Measurements from ENCODE around the gene GLRX3. TPM values are rescaled to one million over a fixed set of nuclear protein-coding genes. Genes with fewer than 3 reads are reported as not detected.

GLRX3 gene
- total RNA-seq, 1 donor from 2014 or later, result 41.3 TPM

GRCh38 chr10:130128922-130129321 lies 7.3 kb upstream of the GLRX3 start:
- no peaks in the 10 kb centered on the region for H3K27me3 ChIP-seq
- no peak overlapping the region for H3K27ac ChIP-seq
- H3K4me3 ChIP-seq, result peak overlapping the region in 1 of 2 donors; percentile 21
- H3K4me1 ChIP-seq, result peaks cover 13% of the 10 kb centered on the region
- H3K9me3 ChIP-seq, result no peaks in the 10 kb centered on the region
- no peaks in the 10 kb centered on the region for H3K36me3 ChIP-seq
- intact Hi-C loops (cut with DNase I), result no loop called here
- no peak for DNase-seq (ENCODE audit: extremely low spot score in 2 of 2)
- TF ChIP-seq CTCF (IDR thresholded peaks at IDR 0.05) (no peak), POLR2A (IDR thresholded peaks at IDR 0.05) (no peak), POLR2AphosphoS5 (IDR thresholded peaks at IDR 0.05; ENCODE audit: insufficient read depth in 1 of 2, low read depth in 1 of 2) (no peak)

- TF ChIP-seq POLR2AphosphoS5 (IDR thresholded peaks at IDR 0.05; ENCODE audit: insufficient read depth in 1 of 2, low read depth in 1 of 2) (no peak), CTCF (IDR thresholded peaks at IDR 0.05) (no peak), POLR2A (IDR thresholded peaks at IDR 0.05) (no peak)
- no peak for DNase-seq (ENCODE audit: extremely low spot score in 2 of 2)
- H3K4me3 ChIP-seq, result peak overlapping the region; percentile 79 to 100
- peak overlapping the region; percentile 86 for H3K27ac ChIP-seq
- H3K4me1 ChIP-seq, result peaks cover 47% of the 10 kb centered on the region
- H3K36me3 ChIP-seq, result no peaks in the 10 kb centered on the region
- H3K9me3 ChIP-seq, result no peaks in the 10 kb centered on the region
- H3K27me3 ChIP-seq, result no peaks in the 10 kb centered on the region
- intact Hi-C loops (cut with DNase I), result no loop called here
These were observed 440 bp upstream of the GLRX3 start for GRCh38 chr10:130135676-130136225.

GRCh38 chr10:130137090-130137448 lies 878 bp downstream of the GLRX3 start:
- Histone ChIP-seq H3K4me3 (peak overlapping the region; percentile 79 to 100), H3K9me3 (no peaks in the 10 kb centered on the region), H3K4me1 (peaks cover 57% of the 10 kb centered on the region), H3K27me3 (no peaks in the 10 kb centered on the region), H3K27ac (peak overlapping the region; percentile 86), H3K36me3 (no peaks in the 10 kb centered on the region)
- TF ChIP-seq POLR2A (IDR thresholded peaks at IDR 0.05), result no peak
- no peak for TF ChIP-seq POLR2AphosphoS5 (IDR thresholded peaks at IDR 0.05; ENCODE audit: insufficient read depth in 1 of 2, low read depth in 1 of 2)
- no peak for TF ChIP-seq CTCF (IDR thresholded peaks at IDR 0.05)
- intact Hi-C loops (cut with DNase I), result no loop called here
- no peak for DNase-seq (ENCODE audit: extremely low spot score in 2 of 2)

GRCh38 chr10:130137659-130138478 lies 1.7 kb downstream of the GLRX3 start:
- H3K4me3 ChIP-seq, result peak overlapping the region; percentile 79 to 100
- no peak for TF ChIP-seq POLR2A (IDR thresholded peaks at IDR 0.05)
- TF ChIP-seq CTCF (IDR thresholded peaks at IDR 0.05), result no peak
- no peak for TF ChIP-seq POLR2AphosphoS5 (IDR thresholded peaks at IDR 0.05; ENCODE audit: insufficient read depth in 1 of 2, low read depth in 1 of 2)
- intact Hi-C loops (cut with DNase I), result no loop called here
- no peaks in the 10 kb centered on the region for H3K9me3 ChIP-seq
- H3K36me3 ChIP-seq, result no peaks in the 10 kb centered on the region
- no peak for DNase-seq (ENCODE audit: extremely low spot score in 2 of 2)
- H3K27ac ChIP-seq, result no peak overlapping the region
- no peaks in the 10 kb centered on the region for H3K27me3 ChIP-seq
- peaks cover 65% of the 10 kb centered on the region for H3K4me1 ChIP-seq

- H3K4me1 ChIP-seq, result peaks cover 66% of the 10 kb centered on the region
- no peaks in the 10 kb centered on the region for H3K36me3 ChIP-seq
- H3K4me3 ChIP-seq, result no peak overlapping the region
- no peaks in the 10 kb centered on the region for H3K27me3 ChIP-seq
- intact Hi-C loops (cut with DNase I), result no loop called here
- TF ChIP-seq CTCF (IDR thresholded peaks at IDR 0.05) (no peak), POLR2AphosphoS5 (IDR thresholded peaks at IDR 0.05; ENCODE audit: insufficient read depth in 1 of 2, low read depth in 1 of 2) (peak in 1 of 2 donors; percentile 80)
- H3K9me3 ChIP-seq, result no peaks in the 10 kb centered on the region
- DNase-seq (ENCODE audit: extremely low spot score in 2 of 2), result no peak
- no peak overlapping the region for H3K27ac ChIP-seq
These were observed 2.3 kb downstream of the GLRX3 start for GRCh38 chr10:130138479-130138866.

Measured in vagina (tissue), 2 donors.